ENCODE measurements around the gene TBC1D19.
"Not testable (repeated sequence)": the region's sequence is repeated elsewhere in the genome, so short reads cannot be mapped to it uniquely, and the experiment has no call there.

TBC1D19 gene

DNA sequence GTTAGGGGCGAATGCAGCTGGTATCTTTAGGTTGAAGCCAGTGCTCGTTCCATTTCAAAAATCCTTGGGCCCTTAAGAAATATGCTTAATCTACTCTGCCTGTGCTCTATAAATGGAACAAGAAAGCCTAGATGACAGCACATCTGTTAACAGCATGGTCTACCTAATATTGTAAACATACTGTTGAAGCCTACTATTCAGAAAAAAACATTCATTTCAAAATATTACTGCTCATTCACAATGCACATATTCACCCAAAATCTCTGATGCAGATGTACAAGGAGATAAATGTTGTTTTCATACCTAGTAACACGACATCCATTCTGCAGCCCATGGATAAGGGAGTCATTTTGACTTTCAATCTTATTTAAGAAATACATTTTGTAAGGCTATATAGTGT lies 106.6 kb downstream of the TBC1D19 start:
- DNase-seq = no peak

- no peak for DNase-seq
These were observed 108.3 kb downstream of the TBC1D19 start for GRCh38 chr4:26692014-26692726.

GRCh38 chr4:26694131-26694530 lies 110.2 kb downstream of the TBC1D19 start:
- not testable (repeated sequence) for DNase-seq

DNA sequence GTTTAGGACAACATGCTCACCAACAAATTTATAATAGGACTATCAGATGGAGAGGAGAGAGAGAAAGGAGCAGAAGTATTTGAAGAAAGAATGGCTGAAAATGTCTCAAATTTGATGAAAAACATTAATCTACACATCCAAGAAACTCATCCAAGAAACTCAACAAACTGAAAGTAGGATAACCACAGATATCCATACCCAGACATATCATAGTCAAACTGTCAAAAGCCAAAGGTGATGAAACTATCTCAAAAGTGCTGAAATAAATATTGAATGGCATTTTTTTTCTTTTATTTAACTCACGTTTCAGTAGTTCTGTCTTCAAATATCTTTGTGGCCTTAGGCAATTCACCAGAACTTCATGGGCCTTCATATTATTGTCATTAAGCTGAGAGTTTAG lies 116.2 kb downstream of the TBC1D19 start:
- no peak for DNase-seq

DNA sequence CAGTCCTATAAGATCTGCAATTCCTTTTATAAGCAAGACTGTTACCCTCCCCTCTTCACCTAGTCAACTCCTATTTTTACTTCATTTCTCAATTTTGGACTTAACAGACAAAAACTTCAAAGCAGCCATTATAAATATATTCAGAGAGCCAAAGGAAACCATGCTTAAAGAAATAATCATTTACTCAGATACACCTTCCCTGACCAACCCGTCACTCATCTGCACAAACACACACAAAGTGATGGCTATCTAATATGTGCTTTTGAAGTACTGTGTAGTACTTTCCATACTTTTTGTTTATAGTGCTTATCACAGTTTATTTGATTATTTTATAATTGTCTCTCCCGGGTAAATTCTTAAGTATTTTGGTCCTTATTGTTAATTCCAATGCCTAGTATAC lies 117.2 kb downstream of the TBC1D19 start:
- DNase-seq = no peak

DNA sequence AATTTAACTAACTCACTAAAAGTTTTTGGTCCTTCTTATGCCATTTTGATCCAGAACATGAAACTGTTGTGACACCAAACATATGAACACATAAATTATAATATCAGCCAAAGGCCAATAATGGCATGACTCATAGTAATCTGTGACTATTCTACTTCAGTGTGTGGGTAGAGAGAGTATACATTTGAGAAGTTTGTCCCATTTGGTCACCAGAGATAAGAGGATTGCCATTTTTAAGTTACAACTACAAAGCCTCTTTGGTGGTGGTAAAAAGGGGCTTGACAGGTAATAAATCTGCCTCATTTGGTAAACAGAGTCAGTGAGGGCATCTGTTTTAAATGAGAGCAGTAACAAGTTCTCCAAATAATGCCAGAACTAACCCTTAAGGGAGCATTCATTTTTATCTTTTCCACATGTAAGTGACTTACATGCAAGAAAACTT lies 117.9 kb downstream of the TBC1D19 start:
- no peak for DNase-seq

DNA sequence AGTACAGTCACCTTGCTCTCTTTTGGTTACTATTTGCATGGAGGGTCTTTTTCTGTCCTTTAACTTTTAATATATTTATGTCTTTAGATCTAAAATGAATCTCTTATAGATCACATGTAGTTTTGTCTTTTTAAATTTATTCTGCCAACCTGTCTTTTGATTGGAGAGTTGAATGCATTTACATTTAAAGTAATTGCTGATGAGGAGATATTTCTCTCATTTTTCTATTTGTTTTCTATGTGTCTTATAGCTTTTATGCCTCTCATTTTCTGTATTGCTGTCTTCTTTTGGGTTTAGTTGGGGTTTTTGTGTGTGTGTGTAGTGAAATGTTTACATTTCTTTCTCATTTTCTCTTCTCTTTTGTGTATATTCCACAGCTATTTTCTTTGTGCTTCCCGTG lies 123.5 kb downstream of the TBC1D19 start:
- no peak for DNase-seq

- DNase-seq = no peak
These were observed 125.4 kb downstream of the TBC1D19 start for GRCh38 chr4:26709246-26709645.

- DNase-seq = no peak
These were observed 129.8 kb downstream of the TBC1D19 start for GRCh38 chr4:26713563-26714151.

GRCh38 chr4:26715636-26716242 lies 131.9 kb downstream of the TBC1D19 start:
- no peak for DNase-seq

- DNase-seq = no peak
These were observed 133.4 kb downstream of the TBC1D19 start for GRCh38 chr4:26717332-26717731.

- DNase-seq = no peak
These were observed 136.2 kb downstream of the TBC1D19 start for GRCh38 chr4:26719954-26720552.

DNA sequence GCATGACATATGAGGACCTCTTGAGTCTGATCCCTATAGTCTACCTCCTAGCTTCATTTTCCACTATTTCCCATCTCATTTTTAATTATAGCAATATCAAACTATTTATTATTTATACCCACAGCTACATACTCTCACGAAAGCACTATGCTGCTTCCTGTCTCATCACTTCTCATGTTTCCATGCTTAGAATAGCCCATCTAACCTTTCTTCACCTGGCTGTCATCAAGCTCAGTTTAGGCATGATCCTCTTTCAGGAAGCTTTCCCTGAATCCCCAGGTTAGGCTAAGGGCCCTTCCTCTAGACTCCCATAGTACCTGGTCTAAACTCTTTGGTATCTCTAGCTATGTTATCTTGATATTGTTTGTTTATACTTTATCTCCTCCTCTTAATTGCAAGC lies 137.8 kb downstream of the TBC1D19 start:
- DNase-seq = no peak

- no peak for DNase-seq
These were observed 139.3 kb downstream of the TBC1D19 start for GRCh38 chr4:26723216-26723615.

DNA sequence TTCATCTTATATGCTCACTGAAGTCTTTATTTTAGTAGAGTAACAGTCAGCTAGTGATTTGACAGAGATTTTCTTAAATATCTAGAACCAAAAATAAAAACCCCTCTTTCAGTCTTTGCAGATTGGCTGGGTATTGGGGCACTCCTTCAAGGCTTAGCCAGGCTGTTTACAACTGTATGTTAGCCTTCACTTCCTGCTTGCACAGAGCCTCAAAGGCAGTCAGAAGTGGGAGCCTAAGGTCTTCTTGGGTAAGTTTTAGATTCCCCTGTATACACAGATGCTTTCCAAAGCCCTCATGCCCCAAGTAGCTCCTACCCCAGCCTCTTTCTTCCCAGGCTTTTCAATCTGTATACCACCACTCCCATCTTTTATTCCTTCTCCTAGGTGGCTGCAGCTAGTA lies 140.7 kb downstream of the TBC1D19 start:
- no peak for DNase-seq

- DNase-seq = no peak
These were observed 142.9 kb downstream of the TBC1D19 start for GRCh38 chr4:26726655-26727387.

DNA sequence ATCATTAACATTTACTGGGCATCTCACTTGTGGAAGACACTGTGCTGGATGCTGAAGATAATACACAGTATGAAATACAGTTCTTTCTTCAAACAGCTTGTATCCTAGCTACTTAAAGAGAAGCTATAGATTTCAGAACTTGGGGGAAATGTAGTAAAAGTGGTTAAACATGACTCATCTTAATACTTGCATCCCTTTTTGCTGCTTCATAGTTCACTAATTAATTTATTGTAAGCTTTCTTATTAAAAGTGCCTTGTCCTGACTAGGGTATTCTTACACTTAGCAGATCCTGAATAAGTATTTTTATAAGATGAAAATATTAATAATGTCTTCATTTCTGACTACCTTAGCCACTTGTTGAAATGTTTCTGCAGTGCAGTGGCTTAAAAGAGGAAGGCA lies 144.0 kb downstream of the TBC1D19 start:
- DNase-seq = no peak

DNA sequence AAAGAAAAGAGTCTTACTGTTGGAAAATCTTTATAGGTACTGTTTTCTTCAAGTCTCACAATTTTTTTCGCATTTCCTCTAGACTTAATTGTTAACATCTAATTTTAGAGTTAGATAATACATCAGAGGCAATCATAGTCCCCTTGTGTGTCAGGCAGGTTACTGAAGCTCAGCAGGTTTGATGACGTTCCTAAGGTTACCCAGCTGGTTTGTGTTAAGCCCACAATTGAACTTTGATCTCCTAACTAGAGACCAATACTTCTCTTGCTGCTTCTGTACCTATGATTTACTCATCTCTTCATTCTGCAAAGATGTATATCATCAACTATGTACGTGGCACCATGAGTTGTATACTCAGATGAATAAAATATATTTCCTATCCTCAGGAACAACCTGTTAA lies 145.1 kb downstream of the TBC1D19 start:
- no peak for DNase-seq

DNA sequence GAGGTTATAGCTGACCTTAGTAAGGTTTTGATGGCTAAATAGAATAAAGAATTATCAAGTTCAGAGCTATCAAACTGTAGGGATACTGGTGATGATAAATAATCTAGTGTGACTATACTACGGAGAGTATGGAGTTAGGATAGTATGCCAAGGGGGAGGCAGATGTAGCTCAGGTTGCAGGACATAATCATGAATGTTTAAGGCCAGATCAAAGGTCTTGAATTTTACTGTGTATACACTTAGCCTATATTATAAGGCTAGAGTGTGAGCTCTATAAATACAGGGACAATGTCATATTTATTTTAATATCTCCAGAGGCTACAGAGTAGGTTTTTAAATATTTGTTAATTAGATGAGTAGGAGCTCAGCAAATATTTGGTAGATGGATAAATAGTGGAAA lies 145.7 kb downstream of the TBC1D19 start:
- no peak for DNase-seq

DNA sequence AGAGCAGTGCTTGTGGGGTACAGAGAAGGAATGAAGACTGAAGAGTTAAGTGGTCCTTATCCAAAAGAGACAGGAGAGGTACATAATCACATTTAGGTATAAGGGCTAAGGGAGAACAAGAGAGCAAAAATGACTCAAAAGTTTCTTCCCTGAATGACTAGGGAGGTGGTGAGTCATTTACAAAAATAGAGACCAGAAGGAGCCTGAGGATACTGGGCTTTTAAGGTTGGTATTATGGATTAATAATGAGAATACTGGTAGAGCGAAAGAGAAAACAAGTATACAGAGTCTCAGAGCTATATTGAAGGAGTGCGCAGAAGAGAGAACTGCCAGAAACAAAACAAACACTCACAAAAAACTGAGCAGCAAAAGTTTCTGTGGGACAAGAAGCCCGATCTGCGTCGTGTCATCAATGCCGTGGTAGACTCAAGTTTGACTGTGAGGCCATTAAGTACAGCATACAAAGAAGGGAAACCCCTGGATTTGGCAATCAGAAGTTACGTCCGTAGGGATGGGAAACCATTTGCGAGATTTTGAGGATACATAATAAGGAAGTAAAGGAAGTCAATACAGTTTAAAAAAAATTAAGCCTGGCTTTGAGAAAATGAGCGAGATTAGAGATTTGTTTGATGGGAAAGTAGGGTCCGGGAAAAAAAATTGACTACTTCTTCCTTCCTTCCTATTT lies 147.6 kb downstream of the TBC1D19 start:
- DNase-seq = no peak

- DNase-seq = no peak
These were observed 148.5 kb downstream of the TBC1D19 start for GRCh38 chr4:26732356-26732755.

DNA sequence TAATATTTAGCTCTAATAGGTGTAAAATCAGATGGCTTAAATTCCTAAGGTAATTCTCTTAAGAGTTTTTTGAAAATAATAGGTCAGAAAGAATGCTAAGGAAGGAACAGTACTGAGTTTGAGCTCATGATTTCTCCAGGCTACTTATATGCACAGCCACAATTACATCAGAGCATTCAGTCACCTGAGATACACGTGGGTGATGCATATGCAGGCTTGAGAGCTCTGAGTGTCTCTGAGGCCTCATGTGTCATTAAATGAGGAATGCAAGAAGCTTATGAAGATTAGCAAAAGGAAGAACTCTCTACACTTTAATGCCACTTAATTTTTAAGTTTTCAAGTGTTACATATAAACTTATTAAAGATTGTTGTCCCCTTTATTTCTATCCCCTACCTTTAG lies 152.7 kb downstream of the TBC1D19 start:
- DNase-seq = no peak

GRCh38 chr4:26737385-26737784 lies 153.5 kb downstream of the TBC1D19 start:
- DNase-seq = no peak

Data from DMS153 (cell line).